ENCODE results near the gene GPR78. TPM values are rescaled to one million over a fixed set of nuclear protein-coding genes. Genes with fewer than 3 reads are reported as not detected.

GPR78 gene
- total RNA-seq, 1 donor from 2014 or later: 0.16 TPM

DNA sequence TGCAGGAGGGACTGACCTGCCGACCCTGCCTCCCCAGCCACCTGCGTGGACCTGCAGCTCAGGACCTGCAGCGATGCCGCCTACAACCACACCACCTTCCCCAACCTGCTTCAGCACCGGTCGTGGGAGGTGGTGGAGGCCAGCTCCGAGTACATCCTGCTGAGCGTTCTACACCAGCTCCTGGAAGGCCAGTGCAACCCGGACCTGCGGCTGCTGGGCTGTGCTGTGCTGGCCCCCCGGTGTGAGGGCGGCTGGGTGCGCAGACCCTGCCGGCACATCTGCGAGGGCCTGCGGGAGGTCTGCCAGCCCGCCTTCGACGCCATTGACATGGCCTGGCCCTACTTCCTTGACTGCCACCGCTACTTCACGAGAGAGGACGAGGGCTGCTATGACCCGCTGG lies 20.9 kb downstream of the GPR78 start:
- Histone ChIP-seq H3K9me3 (ENCODE audit: insufficient read depth, low read depth, low read length) (no peaks in the 10 kb centered on the region), H3K79me2 (ENCODE audit: insufficient read depth, low read length) (no peaks in the 10 kb centered on the region), H4K20me1 (ENCODE audit: insufficient read depth, low read length) (peaks cover 6% of the 10 kb centered on the region), H3K9ac (ENCODE audit: low read length) (no peak overlapping the region), H3K4me3 (ENCODE audit: insufficient read depth, low read depth, low read length) (no peak overlapping the region), H3K27ac (ENCODE audit: low read depth, low read length) (no peak overlapping the region), H3K4me1 (ENCODE audit: insufficient read depth, low read length) (peaks cover 9% of the 10 kb centered on the region), H2AFZ (ENCODE audit: low read depth, low read length) (no peak overlapping the region), H3K36me3 (ENCODE audit: insufficient read depth, low read length) (no peaks in the 10 kb centered on the region), H3K4me2 (ENCODE audit: low read length) (no peak overlapping the region), H3K27me3 (ENCODE audit: insufficient read depth, low read length) (peaks cover 3% of the 10 kb centered on the region)
- no peak overlapping the region for H3K27ac Mint-ChIP-seq (ENCODE audit: unreplicated experiment)
- peaks cover 40% of the 10 kb centered on the region for H3K27me3 Mint-ChIP-seq (ENCODE audit: low read depth, unreplicated experiment)
- H3K9me3 Mint-ChIP-seq (ENCODE audit: unreplicated experiment): no peaks in the 10 kb centered on the region
- no peaks in the 10 kb centered on the region for H3K4me1 Mint-ChIP-seq (ENCODE audit: low read depth, unreplicated experiment)
- no peak overlapping the region for H3K4me3 Mint-ChIP-seq (ENCODE audit: unreplicated experiment)
- TF ChIP-seq, protein P1, sequence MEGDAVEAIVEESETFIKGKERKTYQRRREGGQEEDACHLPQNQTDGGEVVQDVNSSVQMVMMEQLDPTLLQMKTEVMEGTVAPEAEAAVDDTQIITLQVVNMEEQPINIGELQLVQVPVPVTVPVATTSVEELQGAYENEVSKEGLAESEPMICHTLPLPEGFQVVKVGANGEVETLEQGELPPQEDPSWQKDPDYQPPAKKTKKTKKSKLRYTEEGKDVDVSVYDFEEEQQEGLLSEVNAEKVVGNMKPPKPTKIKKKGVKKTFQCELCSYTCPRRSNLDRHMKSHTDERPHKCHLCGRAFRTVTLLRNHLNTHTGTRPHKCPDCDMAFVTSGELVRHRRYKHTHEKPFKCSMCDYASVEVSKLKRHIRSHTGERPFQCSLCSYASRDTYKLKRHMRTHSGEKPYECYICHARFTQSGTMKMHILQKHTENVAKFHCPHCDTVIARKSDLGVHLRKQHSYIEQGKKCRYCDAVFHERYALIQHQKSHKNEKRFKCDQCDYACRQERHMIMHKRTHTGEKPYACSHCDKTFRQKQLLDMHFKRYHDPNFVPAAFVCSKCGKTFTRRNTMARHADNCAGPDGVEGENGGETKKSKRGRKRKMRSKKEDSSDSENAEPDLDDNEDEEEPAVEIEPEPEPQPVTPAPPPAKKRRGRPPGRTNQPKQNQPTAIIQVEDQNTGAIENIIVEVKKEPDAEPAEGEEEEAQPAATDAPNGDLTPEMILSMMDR (IDR thresholded peaks at IDR 0.05; ENCODE audit: insufficient read depth, low read depth, low read length): no peak
- no peak for TF ChIP-seq EZH2 (IDR thresholded peaks at IDR 0.05; ENCODE audit: insufficient read depth, low read length)
- FAIRE-seq (no peak), DNase-seq (ENCODE audit: low read depth) (no peak)
- H3K36me3 Mint-ChIP-seq (ENCODE audit: low read depth, unreplicated experiment): no peaks in the 10 kb centered on the region

DNA sequence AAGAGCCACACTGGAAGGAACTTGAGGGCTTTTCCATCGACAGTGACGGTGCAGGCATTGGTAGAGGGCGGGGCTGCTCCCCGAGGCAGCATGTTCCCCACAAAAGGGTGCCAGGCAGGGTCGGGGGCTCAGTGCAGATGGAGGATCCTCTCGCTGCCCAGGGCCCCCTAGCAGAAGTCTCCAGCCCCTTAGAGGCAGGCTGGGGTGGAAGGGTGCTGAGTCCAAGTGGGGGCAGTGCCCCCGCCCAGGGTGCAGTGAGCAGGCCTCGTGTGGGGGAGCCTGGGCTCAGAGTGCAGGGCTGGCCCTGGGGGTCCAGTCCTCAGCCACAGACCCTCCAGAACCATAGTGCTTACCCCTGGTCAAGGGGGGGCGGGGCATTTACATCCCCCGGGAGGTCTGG lies 21.4 kb downstream of the GPR78 start:
- no peaks in the 10 kb centered on the region for H3K79me2 ChIP-seq (ENCODE audit: insufficient read depth, low read length)
- DNase-seq (ENCODE audit: low read depth) (no peak), FAIRE-seq (no peak)
- peaks cover 9% of the 10 kb centered on the region for H3K4me1 ChIP-seq (ENCODE audit: insufficient read depth, low read length)
- H3K27me3 ChIP-seq (ENCODE audit: insufficient read depth, low read length): peaks cover 3% of the 10 kb centered on the region
- no peak overlapping the region for H3K9ac ChIP-seq (ENCODE audit: low read length)
- H3K9me3 ChIP-seq (ENCODE audit: insufficient read depth, low read depth, low read length): no peaks in the 10 kb centered on the region
- no peaks in the 10 kb centered on the region for H3K36me3 Mint-ChIP-seq (ENCODE audit: low read depth, unreplicated experiment)
- TF ChIP-seq, protein P1 (IDR thresholded peaks at IDR 0.05; ENCODE audit: insufficient read depth, low read depth, low read length): no peak
- TF ChIP-seq EZH2 (IDR thresholded peaks at IDR 0.05; ENCODE audit: insufficient read depth, low read length): no peak
- no peak overlapping the region for H2AFZ ChIP-seq (ENCODE audit: low read depth, low read length)
- no peaks in the 10 kb centered on the region for H3K9me3 Mint-ChIP-seq (ENCODE audit: unreplicated experiment)
- H3K36me3 ChIP-seq (ENCODE audit: insufficient read depth, low read length): no peaks in the 10 kb centered on the region
- no peak overlapping the region for H3K27ac Mint-ChIP-seq (ENCODE audit: unreplicated experiment)
- no peaks in the 10 kb centered on the region for H3K4me1 Mint-ChIP-seq (ENCODE audit: low read depth, unreplicated experiment)
- H3K27me3 Mint-ChIP-seq (ENCODE audit: low read depth, unreplicated experiment): peaks cover 40% of the 10 kb centered on the region
- H3K4me3 Mint-ChIP-seq (ENCODE audit: unreplicated experiment): no peak overlapping the region
- H4K20me1 ChIP-seq (ENCODE audit: insufficient read depth, low read length): peaks cover 4% of the 10 kb centered on the region
- H3K4me2 ChIP-seq (ENCODE audit: low read length): no peak overlapping the region
- no peak overlapping the region for H3K27ac ChIP-seq (ENCODE audit: low read depth, low read length)
- no peak overlapping the region for H3K4me3 ChIP-seq (ENCODE audit: insufficient read depth, low read depth, low read length)

DNA sequence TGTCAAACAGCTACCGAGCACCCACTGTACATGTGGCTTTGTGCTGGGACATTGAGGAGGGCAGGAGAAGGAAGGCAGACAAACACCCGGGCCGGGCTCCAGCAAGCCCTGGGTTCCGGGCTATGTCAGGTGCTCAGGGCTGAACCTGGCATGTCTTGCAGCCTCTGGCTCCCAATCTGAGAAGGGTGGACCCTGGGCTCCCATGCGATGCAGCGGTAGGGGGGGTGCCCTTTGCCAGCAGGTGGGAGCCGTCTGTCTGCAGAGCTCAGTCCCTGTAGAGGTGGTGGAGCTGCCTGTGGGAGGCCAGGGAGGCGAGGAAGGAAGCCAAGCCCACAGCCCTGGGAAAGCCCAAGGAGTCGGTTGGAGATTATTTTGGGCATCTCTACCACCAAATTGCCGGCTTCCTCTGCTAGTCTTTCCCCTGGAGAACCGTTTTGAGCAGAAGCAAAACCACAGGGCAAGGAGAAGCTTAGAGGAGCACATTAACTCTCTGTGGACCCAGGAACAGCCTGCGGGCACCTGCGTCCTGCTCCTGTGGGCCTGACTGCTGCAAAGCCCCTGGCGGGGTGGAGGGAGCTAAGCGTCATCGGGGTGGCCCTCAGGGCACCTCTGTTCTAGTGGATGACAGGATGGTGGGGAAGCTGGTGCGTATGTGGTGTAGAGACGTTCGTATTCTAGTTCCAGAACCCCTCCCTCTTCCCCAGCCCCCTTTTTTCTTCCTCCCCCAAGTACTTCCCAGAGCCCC lies 22.7 kb downstream of the GPR78 start:
- Histone ChIP-seq H3K27ac (ENCODE audit: low read depth, low read length) (no peak overlapping the region), H3K36me3 (ENCODE audit: insufficient read depth, low read length) (no peaks in the 10 kb centered on the region), H3K4me3 (ENCODE audit: insufficient read depth, low read depth, low read length) (no peak overlapping the region), H3K27me3 (ENCODE audit: insufficient read depth, low read length) (peaks cover 3% of the 10 kb centered on the region), H3K9ac (ENCODE audit: low read length) (no peak overlapping the region), H3K4me2 (ENCODE audit: low read length) (no peak overlapping the region), H3K4me1 (ENCODE audit: insufficient read depth, low read length) (peaks cover 9% of the 10 kb centered on the region), H3K79me2 (ENCODE audit: insufficient read depth, low read length) (no peaks in the 10 kb centered on the region), H2AFZ (ENCODE audit: low read depth, low read length) (no peak overlapping the region), H3K9me3 (ENCODE audit: insufficient read depth, low read depth, low read length) (no peaks in the 10 kb centered on the region), H4K20me1 (ENCODE audit: insufficient read depth, low read length) (peaks cover 8% of the 10 kb centered on the region)
- Mint-ChIP-seq H3K4me1 (ENCODE audit: low read depth, unreplicated experiment) (no peaks in the 10 kb centered on the region), H3K9me3 (ENCODE audit: unreplicated experiment) (no peaks in the 10 kb centered on the region), H3K4me3 (ENCODE audit: unreplicated experiment) (no peak overlapping the region), H3K27me3 (ENCODE audit: low read depth, unreplicated experiment) (peaks cover 33% of the 10 kb centered on the region), H3K36me3 (ENCODE audit: low read depth, unreplicated experiment) (no peaks in the 10 kb centered on the region), H3K27ac (ENCODE audit: unreplicated experiment) (no peak overlapping the region)
- TF ChIP-seq, protein P1 (IDR thresholded peaks at IDR 0.05; ENCODE audit: insufficient read depth, low read depth, low read length): no peak
- no peak for TF ChIP-seq EZH2 (IDR thresholded peaks at IDR 0.05; ENCODE audit: insufficient read depth, low read length)
- FAIRE-seq (no peak), DNase-seq (ENCODE audit: low read depth) (no peak)
